Measurements from ENCODE around the gene POGZ.
"Not testable (repeated sequence)": the region's sequence is repeated elsewhere in the genome, so short reads cannot be mapped to it uniquely, and the experiment has no call there.

Gene POGZ

GRCh38 chr1:151443846-151444782, 15.2 kb downstream of the POGZ start:
- Histone ChIP-seq H3K27ac (no peak overlapping the region), H3K4me3 (no peak overlapping the region)
- no peak for DNase-seq (ENCODE audit: low spot score)
- TF ChIP-seq, protein P1, sequence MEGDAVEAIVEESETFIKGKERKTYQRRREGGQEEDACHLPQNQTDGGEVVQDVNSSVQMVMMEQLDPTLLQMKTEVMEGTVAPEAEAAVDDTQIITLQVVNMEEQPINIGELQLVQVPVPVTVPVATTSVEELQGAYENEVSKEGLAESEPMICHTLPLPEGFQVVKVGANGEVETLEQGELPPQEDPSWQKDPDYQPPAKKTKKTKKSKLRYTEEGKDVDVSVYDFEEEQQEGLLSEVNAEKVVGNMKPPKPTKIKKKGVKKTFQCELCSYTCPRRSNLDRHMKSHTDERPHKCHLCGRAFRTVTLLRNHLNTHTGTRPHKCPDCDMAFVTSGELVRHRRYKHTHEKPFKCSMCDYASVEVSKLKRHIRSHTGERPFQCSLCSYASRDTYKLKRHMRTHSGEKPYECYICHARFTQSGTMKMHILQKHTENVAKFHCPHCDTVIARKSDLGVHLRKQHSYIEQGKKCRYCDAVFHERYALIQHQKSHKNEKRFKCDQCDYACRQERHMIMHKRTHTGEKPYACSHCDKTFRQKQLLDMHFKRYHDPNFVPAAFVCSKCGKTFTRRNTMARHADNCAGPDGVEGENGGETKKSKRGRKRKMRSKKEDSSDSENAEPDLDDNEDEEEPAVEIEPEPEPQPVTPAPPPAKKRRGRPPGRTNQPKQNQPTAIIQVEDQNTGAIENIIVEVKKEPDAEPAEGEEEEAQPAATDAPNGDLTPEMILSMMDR (IDR thresholded peaks at IDR 0.05) = peak; percentile 45

DNA sequence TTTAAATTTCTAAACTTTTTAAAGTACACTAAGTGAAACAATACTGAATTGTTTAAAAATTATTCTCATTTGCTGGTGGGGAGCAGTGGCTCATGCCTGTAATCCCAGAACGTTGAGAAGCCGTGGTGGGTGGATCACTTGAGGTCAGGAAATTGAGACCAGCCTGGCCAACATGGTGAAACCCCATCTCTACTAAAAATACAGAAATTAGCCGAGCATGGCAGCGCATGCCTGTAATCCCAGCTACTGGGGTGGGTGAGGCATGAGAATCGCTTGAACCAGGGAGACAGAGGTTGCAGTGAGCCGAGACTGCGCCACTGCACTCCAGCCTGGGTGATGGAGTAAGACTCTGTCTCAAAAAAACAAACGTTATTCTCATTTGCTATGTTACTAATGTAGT, 21.9 kb downstream of the POGZ start:
- H3K4me3 ChIP-seq; H3K27ac ChIP-seq; DNase-seq (ENCODE audit: low spot score): not testable (repeated sequence)

DNA sequence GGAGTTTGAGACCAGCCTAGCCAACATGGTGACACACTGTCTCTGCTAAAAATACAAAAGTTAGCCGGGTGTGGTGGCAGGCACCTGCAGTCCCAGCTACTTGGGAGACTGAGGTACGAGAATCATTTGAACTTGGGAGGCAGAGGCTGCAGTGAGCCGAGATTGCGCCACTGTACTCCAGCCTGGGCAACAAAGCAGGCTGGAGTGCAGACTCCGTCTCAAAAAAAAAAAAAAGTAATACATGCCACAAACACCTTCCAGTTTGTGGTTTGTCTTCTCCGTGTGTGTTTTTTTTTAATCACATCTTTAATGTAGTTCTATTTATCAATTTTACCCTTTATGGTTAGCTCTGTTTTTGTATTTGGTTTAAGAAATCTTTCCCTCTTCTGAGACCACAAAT, 22.3 kb downstream of the POGZ start:
- no peak for DNase-seq (ENCODE audit: low spot score)
- TF ChIP-seq, protein P1 (IDR thresholded peaks at IDR 0.05) = no peak
- Histone ChIP-seq H3K4me3 (no peak overlapping the region), H3K27ac (no peak overlapping the region)

DNA sequence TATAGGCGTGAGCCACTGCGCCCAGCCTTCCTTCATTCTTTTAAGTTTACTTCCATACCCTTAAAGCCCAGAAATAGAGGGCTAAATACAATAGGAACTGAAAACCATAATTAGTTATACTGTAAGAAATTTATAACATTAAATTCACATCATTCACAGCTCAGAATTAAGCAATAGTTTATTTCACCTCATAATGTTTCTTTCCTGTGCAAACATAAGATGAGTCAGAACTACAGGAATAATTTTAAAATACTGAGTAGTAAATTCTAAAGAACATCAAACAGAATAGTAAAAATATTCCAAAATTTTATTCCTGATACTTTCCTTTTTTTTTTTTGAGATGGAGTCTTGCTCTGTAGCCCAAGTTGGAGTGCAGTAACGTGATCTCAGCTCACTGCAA, 24.1 kb downstream of the POGZ start:
- TF ChIP-seq, protein P1 (IDR thresholded peaks at IDR 0.05) = no peak
- no peak overlapping the region for H3K4me3 ChIP-seq
- no peak overlapping the region for H3K27ac ChIP-seq
- no peak for DNase-seq (ENCODE audit: low spot score)

GRCh38 chr1:151433827-151434226, 25.5 kb downstream of the POGZ start:
- H3K4me3 ChIP-seq; H3K27ac ChIP-seq; DNase-seq (ENCODE audit: low spot score): not testable (repeated sequence)

GRCh38 chr1:151428068-151428467, 31.2 kb downstream of the POGZ start:
- no peak overlapping the region for H3K4me3 ChIP-seq
- TF ChIP-seq, protein P1 (IDR thresholded peaks at IDR 0.05) = no peak
- no peak for DNase-seq (ENCODE audit: low spot score)
- no peak overlapping the region for H3K27ac ChIP-seq

- TF ChIP-seq, protein P1 (IDR thresholded peaks at IDR 0.05) = no peak
- no peak for DNase-seq (ENCODE audit: low spot score)
- H3K27ac ChIP-seq = no peak overlapping the region
- H3K4me3 ChIP-seq = no peak overlapping the region
These were observed 34.2 kb downstream of the POGZ start for GRCh38 chr1:151425103-151425502.

- H3K27ac ChIP-seq = no peak overlapping the region
- DNase-seq (ENCODE audit: low spot score) = no peak
- TF ChIP-seq, protein P1 (IDR thresholded peaks at IDR 0.05) = no peak
- no peak overlapping the region for H3K4me3 ChIP-seq
These were observed 39.5 kb downstream of the POGZ start for GRCh38 chr1:151419819-151420218.

Data from coronary artery (tissue), 2 donors.